ENCODE data around the gene PPP2R2B.

PPP2R2B gene

GRCh38 chr5:146873186-146873917, 5.2 kb downstream of the PPP2R2B start:
- Histone ChIP-seq H3K4me1 (ENCODE audit: insufficient read depth, insufficient read length) (no peaks in the 10 kb centered on the region), H3K4me3 (ENCODE audit: insufficient read length, low read depth) (no peak overlapping the region), H3K9me3 (ENCODE audit: insufficient read depth, low read length) (no peaks in the 10 kb centered on the region), H3K27me3 (ENCODE audit: insufficient read depth, insufficient read length) (peaks cover 25% of the 10 kb centered on the region), H3K9ac (ENCODE audit: insufficient read length, low read depth) (no peak overlapping the region), H3K36me3 (ENCODE audit: insufficient read depth, insufficient read length, low read length) (no peaks in the 10 kb centered on the region)
- DNase-seq (ENCODE audit: low read depth, low spot score), result no peak
- no peak for TF ChIP-seq YY1 (IDR thresholded peaks at IDR 0.05; ENCODE audit: insufficient read depth, insufficient read length)
- no peak for TF ChIP-seq SUZ12 (IDR thresholded peaks at IDR 0.05; ENCODE audit: extremely low read depth, insufficient read depth, insufficient read length)
- TF ChIP-seq ZNF274 (IDR thresholded peaks at IDR 0.05; ENCODE audit: low read depth, low read length), result no peak

GRCh38 chr5:146872188-146872587, 6.4 kb downstream of the PPP2R2B start:
- H3K9ac ChIP-seq (ENCODE audit: insufficient read length, low read depth), result no peak overlapping the region
- no peaks in the 10 kb centered on the region for H3K36me3 ChIP-seq (ENCODE audit: insufficient read depth, insufficient read length, low read length)
- no peak for DNase-seq (ENCODE audit: low read depth, low spot score)
- no peaks in the 10 kb centered on the region for H3K9me3 ChIP-seq (ENCODE audit: insufficient read depth, low read length)
- peaks cover 15% of the 10 kb centered on the region for H3K27me3 ChIP-seq (ENCODE audit: insufficient read depth, insufficient read length)
- TF ChIP-seq SUZ12 (IDR thresholded peaks at IDR 0.05; ENCODE audit: extremely low read depth, insufficient read depth, insufficient read length) (no peak), ZNF274 (IDR thresholded peaks at IDR 0.05; ENCODE audit: low read depth, low read length) (no peak), YY1 (IDR thresholded peaks at IDR 0.05; ENCODE audit: insufficient read depth, insufficient read length) (no peak)
- H3K4me3 ChIP-seq (ENCODE audit: insufficient read length, low read depth), result no peak overlapping the region
- H3K4me1 ChIP-seq (ENCODE audit: insufficient read depth, insufficient read length), result no peaks in the 10 kb centered on the region

GRCh38 chr5:146867996-146868708, 10.4 kb downstream of the PPP2R2B start:
- DNase-seq (ENCODE audit: low read depth, low spot score), result no peak
- no peak overlapping the region for H3K9ac ChIP-seq (ENCODE audit: insufficient read length, low read depth)
- no peaks in the 10 kb centered on the region for H3K4me1 ChIP-seq (ENCODE audit: insufficient read depth, insufficient read length)
- no peak overlapping the region for H3K4me3 ChIP-seq (ENCODE audit: insufficient read length, low read depth)
- H3K9me3 ChIP-seq (ENCODE audit: insufficient read depth, low read length), result no peaks in the 10 kb centered on the region
- H3K36me3 ChIP-seq (ENCODE audit: insufficient read depth, insufficient read length, low read length), result no peaks in the 10 kb centered on the region
- no peak for TF ChIP-seq ZNF274 (IDR thresholded peaks at IDR 0.05; ENCODE audit: low read depth, low read length)
- no peak for TF ChIP-seq YY1 (IDR thresholded peaks at IDR 0.05; ENCODE audit: insufficient read depth, insufficient read length)
- TF ChIP-seq SUZ12 (IDR thresholded peaks at IDR 0.05; ENCODE audit: extremely low read depth, insufficient read depth, insufficient read length), result no peak
- no peaks in the 10 kb centered on the region for H3K27me3 ChIP-seq (ENCODE audit: insufficient read depth, insufficient read length)

- TF ChIP-seq YY1 (IDR thresholded peaks at IDR 0.05; ENCODE audit: insufficient read depth, insufficient read length) (no peak), ZNF274 (IDR thresholded peaks at IDR 0.05; ENCODE audit: low read depth, low read length) (no peak), SUZ12 (IDR thresholded peaks at IDR 0.05; ENCODE audit: extremely low read depth, insufficient read depth, insufficient read length) (no peak)
- Histone ChIP-seq H3K9ac (ENCODE audit: insufficient read length, low read depth) (no peak overlapping the region), H3K9me3 (ENCODE audit: insufficient read depth, low read length) (no peaks in the 10 kb centered on the region)
Measured at GRCh38 chr5:146866263-146866662, 12.3 kb downstream of the PPP2R2B start.

GRCh38 chr5:146862641-146863040, 15.9 kb downstream of the PPP2R2B start:
- DNase-seq (ENCODE audit: low read depth, low spot score), result no peak
- Histone ChIP-seq H3K9me3 (ENCODE audit: insufficient read depth, low read length) (no peaks in the 10 kb centered on the region), H3K36me3 (ENCODE audit: insufficient read depth, insufficient read length, low read length) (no peaks in the 10 kb centered on the region), H3K27me3 (ENCODE audit: insufficient read depth, insufficient read length) (no peaks in the 10 kb centered on the region), H3K9ac (ENCODE audit: insufficient read length, low read depth) (no peak overlapping the region), H3K4me3 (ENCODE audit: insufficient read length, low read depth) (no peak overlapping the region), H3K4me1 (ENCODE audit: insufficient read depth, insufficient read length) (no peaks in the 10 kb centered on the region)
- TF ChIP-seq ZNF274 (IDR thresholded peaks at IDR 0.05; ENCODE audit: low read depth, low read length) (no peak), SUZ12 (IDR thresholded peaks at IDR 0.05; ENCODE audit: extremely low read depth, insufficient read depth, insufficient read length) (no peak), YY1 (IDR thresholded peaks at IDR 0.05; ENCODE audit: insufficient read depth, insufficient read length) (no peak)

More at GRCh38 chr5:146866263-146866662, 12.3 kb downstream of the PPP2R2B start:
- Histone ChIP-seq H3K4me3 (ENCODE audit: insufficient read length, low read depth) (no peak overlapping the region), H3K27me3 (ENCODE audit: insufficient read depth, insufficient read length) (no peaks in the 10 kb centered on the region), H3K36me3 (ENCODE audit: insufficient read depth, insufficient read length, low read length) (no peaks in the 10 kb centered on the region), H3K4me1 (ENCODE audit: insufficient read depth, insufficient read length) (no peaks in the 10 kb centered on the region)
- DNase-seq (ENCODE audit: low read depth, low spot score), result no peak

GRCh38 chr5:146860213-146860893, 18.2 kb downstream of the PPP2R2B start:
- H3K4me3 ChIP-seq (ENCODE audit: insufficient read length, low read depth), result no peak overlapping the region
- no peak for TF ChIP-seq SUZ12 (IDR thresholded peaks at IDR 0.05; ENCODE audit: extremely low read depth, insufficient read depth, insufficient read length)
- no peak for TF ChIP-seq YY1 (IDR thresholded peaks at IDR 0.05; ENCODE audit: insufficient read depth, insufficient read length)
- no peak for TF ChIP-seq ZNF274 (IDR thresholded peaks at IDR 0.05; ENCODE audit: low read depth, low read length)
- no peaks in the 10 kb centered on the region for H3K36me3 ChIP-seq (ENCODE audit: insufficient read depth, insufficient read length, low read length)
- no peaks in the 10 kb centered on the region for H3K9me3 ChIP-seq (ENCODE audit: insufficient read depth, low read length)
- H3K9ac ChIP-seq (ENCODE audit: insufficient read length, low read depth), result no peak overlapping the region
- H3K4me1 ChIP-seq (ENCODE audit: insufficient read depth, insufficient read length), result no peaks in the 10 kb centered on the region
- no peak for DNase-seq (ENCODE audit: low read depth, low spot score)
- H3K27me3 ChIP-seq (ENCODE audit: insufficient read depth, insufficient read length), result no peaks in the 10 kb centered on the region

GRCh38 chr5:146852089-146852488, 26.5 kb downstream of the PPP2R2B start:
- no peak overlapping the region for H3K9ac ChIP-seq (ENCODE audit: insufficient read length, low read depth)
- TF ChIP-seq ZNF274 (IDR thresholded peaks at IDR 0.05; ENCODE audit: low read depth, low read length) (no peak), YY1 (IDR thresholded peaks at IDR 0.05; ENCODE audit: insufficient read depth, insufficient read length) (no peak), SUZ12 (IDR thresholded peaks at IDR 0.05; ENCODE audit: extremely low read depth, insufficient read depth, insufficient read length) (no peak)
- H3K36me3 ChIP-seq (ENCODE audit: insufficient read depth, insufficient read length, low read length), result no peaks in the 10 kb centered on the region
- H3K4me1 ChIP-seq (ENCODE audit: insufficient read depth, insufficient read length), result no peaks in the 10 kb centered on the region
- no peak overlapping the region for H3K4me3 ChIP-seq (ENCODE audit: insufficient read length, low read depth)
- H3K9me3 ChIP-seq (ENCODE audit: insufficient read depth, low read length), result no peaks in the 10 kb centered on the region
- no peaks in the 10 kb centered on the region for H3K27me3 ChIP-seq (ENCODE audit: insufficient read depth, insufficient read length)
- DNase-seq (ENCODE audit: low read depth, low spot score), result peak; percentile 16

All from NT2/D1 (cell line).